Natural killer cell treated with Interleukin-12 subunit alpha and Interleukin-12 subunit beta and Interleukin-15 and Interleukin-18, amount 100 ng/mL, for 72 hours (primary cell): ENCODE measurements around the gene ZNF511. TPM values are rescaled to one million over a fixed set of nuclear protein-coding genes. Genes with fewer than 3 reads are reported as not detected.
"Not testable (repeated sequence)": the region's sequence is repeated elsewhere in the genome, so short reads cannot be mapped to it uniquely, and the experiment has no call there.

ENCODE experiments used
- ATAC-seq, 2 donors: fragments of 150-1000 bp; cut with Tn5 transposase in 1 of 2; sonication (Bioruptor Pico), chemical (Tn5 transposase) in 1 of 2; 2 replicates each; pipeline ENCODE4 v1.10.0; 2021
- DNase-seq: peaks from one replicate; pipeline ENCODE4 v3.0.0; 2022; ENCODE audit warnings: low spot score
- H3K27ac Mint-ChIP-seq, 2 donors: 1 replicate in 1 of 2; 2 replicates in 1 of 2; pipeline ENCODE4 v1.8.0; 2022; ENCODE audit warnings: mixed read lengths in 2 of 2, mild to moderate bottlenecking in 1 of 2, moderate library complexity in 1 of 2
- H3K27me3 Mint-ChIP-seq, 2 donors: 1 replicate in 1 of 2; 2 replicates in 1 of 2; pipeline ENCODE4 v1.8.0; 2022; ENCODE audit warnings: mixed read lengths in 2 of 2
- H3K36me3 Mint-ChIP-seq: one replicate; pipeline ENCODE4 v1.8.0; 2022; ENCODE audit warnings: mixed read lengths
- H3K4me1 Mint-ChIP-seq, 2 donors: 1 replicate in 1 of 2; 2 replicates in 1 of 2; pipeline ENCODE4 v1.8.0; 2022; ENCODE audit warnings: low read depth in 2 of 2, mixed read lengths in 2 of 2, mild to moderate bottlenecking in 1 of 2
- H3K4me3 Mint-ChIP-seq: one replicate; pipeline ENCODE4 v1.8.0; 2022; ENCODE audit warnings: mixed read lengths
- H3K9me3 Mint-ChIP-seq: 2 replicates; pipeline ENCODE4 v1.8.0; 2022; ENCODE audit warnings: mixed read lengths
- total RNA-seq, 2 donors: library from RNA; stranded (reverse); gene quantifications; one replicate each; pipeline ENCODE4 v1.2.3, GENCODE V29; 2022

ZNF511 gene
- total RNA-seq, 2 donors from 2014 or later = 38.1 to 73.2 TPM

- Mint-ChIP-seq H3K4me1 (peaks cover 19 to 26% of the 10 kb centered on the region in 2 donors), H3K36me3 (no peaks in the 10 kb centered on the region), H3K27me3 (no peaks in the 10 kb centered on the region), H3K9me3 (no peaks in the 10 kb centered on the region), H3K4me3 (peak overlapping the region; percentile 65), H3K27ac (peak overlapping the region in 1 of 2 donors; percentile 95)
- DNase-seq (no peak), ATAC-seq (no peak)
Observed at GRCh38 chr10:133309720-133310398, 1.1 kb downstream of the ZNF511 start.

GRCh38 chr10:133310399-133310755 lies 1.7 kb downstream of the ZNF511 start:
- H3K4me3 Mint-ChIP-seq = no peak overlapping the region
- no peaks in the 10 kb centered on the region for H3K9me3 Mint-ChIP-seq
- H3K4me1 Mint-ChIP-seq = peaks cover 17 to 22% of the 10 kb centered on the region in 2 donors
- no peak overlapping the region for H3K27ac Mint-ChIP-seq
- H3K36me3 Mint-ChIP-seq = no peaks in the 10 kb centered on the region
- H3K27me3 Mint-ChIP-seq = no peaks in the 10 kb centered on the region
- no peak for DNase-seq
- no peak for ATAC-seq

- DNase-seq = no peak
- Mint-ChIP-seq H3K4me3 (no peak overlapping the region), H3K4me1 (peaks cover 13 to 18% of the 10 kb centered on the region in 2 donors), H3K27ac (no peak overlapping the region), H3K9me3 (no peaks in the 10 kb centered on the region), H3K27me3 (no peaks in the 10 kb centered on the region), H3K36me3 (no peaks in the 10 kb centered on the region)
- no peak for ATAC-seq
Observed at GRCh38 chr10:133310789-133311188, 2.1 kb downstream of the ZNF511 start.

- H3K27ac Mint-ChIP-seq = no peak overlapping the region
- H3K9me3 Mint-ChIP-seq = no peaks in the 10 kb centered on the region
- H3K27me3 Mint-ChIP-seq = no peaks in the 10 kb centered on the region
- H3K36me3 Mint-ChIP-seq = no peaks in the 10 kb centered on the region
- DNase-seq (no peak), ATAC-seq (no peak)
- H3K4me1 Mint-ChIP-seq = peaks cover 13 to 16% of the 10 kb centered on the region in 2 donors
- no peak overlapping the region for H3K4me3 Mint-ChIP-seq
Observed at GRCh38 chr10:133311570-133311969, 2.9 kb downstream of the ZNF511 start.

- Mint-ChIP-seq H3K27me3 (no peaks in the 10 kb centered on the region), H3K36me3 (no peaks in the 10 kb centered on the region), H3K27ac (no peak overlapping the region), H3K4me3 (no peak overlapping the region), H3K9me3 (no peaks in the 10 kb centered on the region), H3K4me1 (peaks cover 12 to 14% of the 10 kb centered on the region in 2 donors)
- ATAC-seq (no peak), DNase-seq (no peak)
Observed at GRCh38 chr10:133312016-133312768, 3.5 kb downstream of the ZNF511 start.

- Mint-ChIP-seq H3K4me3 (no peak overlapping the region), H3K36me3 (no peaks in the 10 kb centered on the region), H3K9me3 (no peaks in the 10 kb centered on the region), H3K27me3 (no peaks in the 10 kb centered on the region), H3K4me1 (peaks cover 6 to 9% of the 10 kb centered on the region in 2 donors), H3K27ac (no peak overlapping the region)
- DNase-seq (no peak), ATAC-seq (no peak)
Observed at GRCh38 chr10:133312769-133313145, 4.0 kb downstream of the ZNF511 start.

- ATAC-seq = no peak
- no peaks in the 10 kb centered on the region for H3K36me3 Mint-ChIP-seq
- H3K9me3 Mint-ChIP-seq = no peaks in the 10 kb centered on the region
Observed at GRCh38 chr10:133313192-133313591, 4.5 kb downstream of the ZNF511 start.

GRCh38 chr10:133314911-133315310 lies 6.2 kb downstream of the ZNF511 start:
- Mint-ChIP-seq H3K27ac (no peak overlapping the region), H3K27me3 (peaks cover 6 to 10% of the 10 kb centered on the region in 2 donors), H3K9me3 (no peaks in the 10 kb centered on the region), H3K36me3 (no peaks in the 10 kb centered on the region), H3K4me3 (no peak overlapping the region), H3K4me1 (peaks cover 8 to 10% of the 10 kb centered on the region in 2 donors)
- ATAC-seq = no peak
- no peak for DNase-seq

More at GRCh38 chr10:133313192-133313591, 4.5 kb downstream of the ZNF511 start:
- no peak overlapping the region for H3K4me3 Mint-ChIP-seq
- H3K4me1 Mint-ChIP-seq = peaks cover 2 to 5% of the 10 kb centered on the region in 2 donors
- DNase-seq = no peak
- H3K27ac Mint-ChIP-seq = no peak overlapping the region
- H3K27me3 Mint-ChIP-seq = no peaks in the 10 kb centered on the region

GRCh38 chr10:133315847-133316246 lies 7.1 kb downstream of the ZNF511 start:
- ATAC-seq = no peak
- H3K4me3 Mint-ChIP-seq = peak overlapping the region; percentile 34

GRCh38 chr10:133316266-133316665 lies 7.6 kb downstream of the ZNF511 start:
- Mint-ChIP-seq H3K36me3 (no peaks in the 10 kb centered on the region), H3K27ac (no peak overlapping the region), H3K4me3 (peak overlapping the region; percentile 34), H3K9me3 (no peaks in the 10 kb centered on the region), H3K4me1 (peaks cover 8 to 10% of the 10 kb centered on the region in 2 donors), H3K27me3 (peaks cover 10 to 16% of the 10 kb centered on the region in 2 donors)
- DNase-seq = no peak
- no peak for ATAC-seq

More at GRCh38 chr10:133315847-133316246, 7.1 kb downstream of the ZNF511 start:
- no peak overlapping the region for H3K27ac Mint-ChIP-seq
- no peak for DNase-seq
- peaks cover 8 to 10% of the 10 kb centered on the region in 2 donors for H3K4me1 Mint-ChIP-seq
- no peaks in the 10 kb centered on the region for H3K9me3 Mint-ChIP-seq
- no peaks in the 10 kb centered on the region for H3K36me3 Mint-ChIP-seq
- peaks cover 10 to 16% of the 10 kb centered on the region in 2 donors for H3K27me3 Mint-ChIP-seq

- Mint-ChIP-seq H3K27me3 (peaks cover 10 to 16% of the 10 kb centered on the region in 2 donors), H3K27ac (no peak overlapping the region), H3K9me3 (no peaks in the 10 kb centered on the region), H3K4me1 (peaks cover 8 to 10% of the 10 kb centered on the region in 2 donors), H3K4me3 (no peak overlapping the region), H3K36me3 (no peaks in the 10 kb centered on the region)
- ATAC-seq (no peak), DNase-seq (no peak)
Observed at GRCh38 chr10:133316732-133317131, 8.0 kb downstream of the ZNF511 start.

- Mint-ChIP-seq H3K36me3 (no peaks in the 10 kb centered on the region), H3K27me3 (peaks cover 10 to 16% of the 10 kb centered on the region in 2 donors), H3K4me1 (peaks cover 8 to 10% of the 10 kb centered on the region in 2 donors), H3K9me3 (no peaks in the 10 kb centered on the region), H3K27ac (no peak overlapping the region), H3K4me3 (peak overlapping the region; percentile 63)
- ATAC-seq (peak; percentile 96 to 97), DNase-seq (peak; percentile 85)
Observed at GRCh38 chr10:133318494-133319127, 9.9 kb downstream of the ZNF511 start.

GRCh38 chr10:133320852-133321422 lies 12.2 kb downstream of the ZNF511 start:
- H3K36me3 Mint-ChIP-seq, H3K27ac Mint-ChIP-seq, H3K9me3 Mint-ChIP-seq, H3K4me3 Mint-ChIP-seq, H3K4me1 Mint-ChIP-seq, ATAC-seq, DNase-seq: not testable (repeated sequence)
- H3K27me3 Mint-ChIP-seq = peaks cover 13 to 16% of the 10 kb centered on the region in 2 donors
